Upper lobe of left lung (tissue), 6 donors: ENCODE measurements around the gene OR52N4. TPM values are rescaled to one million over a fixed set of nuclear protein-coding genes. Genes with fewer than 3 reads are reported as not detected.
A peak's percentile ranks its signal among the peaks of the same experiment; 100 is the strongest.
"Not testable (repeated sequence)": the region's sequence is repeated elsewhere in the genome, so short reads cannot be mapped to it uniquely, and the experiment has no call there.

ENCODE experiments used
- ATAC-seq, 2 donors: fragments of 200-7000 bp; cut with Tn5 transposase; one replicate each; pipeline ENCODE4 v1.9.1; 2022; ENCODE audit warnings: mild to moderate bottlenecking in 2 of 2, moderate library complexity in 2 of 2; ENCODE audit not compliant: low FRiP score in 2 of 2
- DNase-seq, 2 donors: peaks; one replicate each; pipeline ENCODE4 v3.0.0-alpha.2; 2019 to 2020
- H3K27ac ChIP-seq, 4 donors: fragments of 200-600 bp; sonication (generic); one replicate each; pipeline ENCODE4 v1.5.1; 2016 to 2019
- H3K27me3 ChIP-seq, 4 donors: fragments of 200-600 bp; sonication (generic); one replicate each; pipeline ENCODE4 v1.5.1; 2017 to 2019
- H3K36me3 ChIP-seq, 4 donors: fragments of 200-600 bp; sonication (generic); one replicate each; pipeline ENCODE4 v1.5.1; 2016 to 2019
- H3K4me1 ChIP-seq, 4 donors: fragments of 200-600 bp; sonication (generic); one replicate each; pipeline ENCODE4 v1.5.1; 2018 to 2019
- H3K4me3 ChIP-seq, 4 donors: fragments of 200-600 bp; sonication (generic); one replicate each; pipeline ENCODE4 v1.5.1; 2017 to 2019; ENCODE audit warnings: mild to moderate bottlenecking in 2 of 4, moderate library complexity in 1 of 4
- H3K9me3 ChIP-seq, 4 donors: fragments of 200-600 bp; sonication (generic); one replicate each; pipeline ENCODE4 v1.5.1; 2018 to 2019
- CTCF ChIP-seq, 6 experiments: fragments of 450-650 bp in 4 of 6; fragments of 200-600 bp in 2 of 6; sonication (generic) in 2 of 6; IDR thresholded peaks; one replicate each; pipeline ENCODE4 v1.5.1; 2016 to 2019; ENCODE audit warnings: antibody characterized with exemption in 6 of 6
- EP300 ChIP-seq, 4 donors: sonication (generic); formaldehyde crosslinking; IDR thresholded peaks; one replicate each; pipeline ENCODE4 v1.5.1; 2017; ENCODE audit warnings: antibody characterized with exemption in 4 of 4, control low read depth in 2 of 4
- POLR2A ChIP-seq, 4 donors: fragments of 450-650 bp; IDR thresholded peaks; one replicate each; pipeline ENCODE4 v1.5.1; 2016 to 2017; ENCODE audit warnings: antibody characterized with exemption in 4 of 4, mild to moderate bottlenecking in 2 of 4
- POLR2AphosphoS5 ChIP-seq, 2 donors: sonication (generic); formaldehyde crosslinking; IDR thresholded peaks; one replicate each; pipeline ENCODE4 v1.5.1; 2017; ENCODE audit warnings: antibody characterized with exemption in 2 of 2
- WGBS, 2 donors: methylation state at CpG; one replicate each; pipeline ENCODE4 v1.1.5; 2017 to 2018; 5-methylcytosine and 5-hydroxymethylcytosine counted together
- total RNA-seq, 6 donors: library from RNA; depleted of rRNA in 4 of 6; stranded (reverse); fragments of >200 nt in 4 of 6; gene quantifications; one replicate each; pipeline versions ENCODE4 v1.1.0 to v1.2.1, GENCODE V29; 2016 to 2021
- donor health status: DM: no; HTN: no; CAD: no; lungs with moderate emphysema.
- donor health status: DM: no; HTN: yes; CAD: no; lungs with severe emphysema.

Gene OR52N4
- total RNA-seq = 1 to 10 TPM in 1 of 6 donors, under 1 TPM in 3, not detected in 2; 0.20 to 1.9 (median 0.72) TPM

DNA sequence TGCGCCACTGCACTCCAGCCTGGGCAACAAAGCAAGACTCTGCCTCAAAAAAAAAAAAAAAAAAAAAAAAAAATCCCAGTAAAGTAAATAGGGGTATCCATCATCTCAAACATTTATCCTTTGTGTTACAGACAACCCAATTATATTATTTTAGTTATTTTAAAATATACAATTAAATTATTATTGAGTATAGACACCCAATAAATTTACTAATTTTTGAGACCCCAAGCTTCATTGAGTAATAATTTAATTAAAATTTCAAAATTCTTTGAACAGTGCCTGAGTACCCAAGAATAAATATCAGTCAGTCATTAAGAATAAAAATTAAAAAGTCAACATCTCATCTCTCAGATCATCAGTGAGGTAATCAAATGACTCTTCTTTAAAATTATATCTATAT, at the start of gene OR52N4:
Gene OR52N4 (plus strand): TSS at position 301 of the 400 bp plus-strand sequence. CDS start 498 bp downstream, outside the sequence.
- no peaks in the 10 kb centered on the region for H3K9me3 ChIP-seq
- TF ChIP-seq EP300 (IDR thresholded peaks at IDR 0.05) (no peak), CTCF (IDR thresholded peaks at IDR 0.05) (no peak), POLR2A (IDR thresholded peaks at IDR 0.05) (no peak), POLR2AphosphoS5 (IDR thresholded peaks at IDR 0.05) (no peak)
- no peak within 1 kb of the TSS for H3K4me3 ChIP-seq
- H3K27ac ChIP-seq = no peak within 1 kb of the TSS
- no peaks in the 10 kb centered on the region for H3K27me3 ChIP-seq
- no peaks in the 10 kb centered on the region for H3K4me1 ChIP-seq
- 96 to 100% methylated on average over 1 of the region's 1 CpG for WGBS, 2 donors
- H3K36me3 ChIP-seq = no peaks in the 10 kb centered on the region
- no peak for DNase-seq
- no peak for ATAC-seq

- ATAC-seq = no peak
- DNase-seq = no peak
- H3K27ac ChIP-seq = no peak overlapping the region
- H3K9me3 ChIP-seq = no peaks in the 10 kb centered on the region
- no peak for TF ChIP-seq POLR2AphosphoS5 (IDR thresholded peaks at IDR 0.05)
- no peak for TF ChIP-seq CTCF (IDR thresholded peaks at IDR 0.05)
- TF ChIP-seq POLR2A (IDR thresholded peaks at IDR 0.05) = no peak
- TF ChIP-seq EP300 (IDR thresholded peaks at IDR 0.05) = no peak
- H3K27me3 ChIP-seq = no peaks in the 10 kb centered on the region
- no peaks in the 10 kb centered on the region for H3K4me1 ChIP-seq
- H3K36me3 ChIP-seq = peaks cover 30 to 78% (median 39%) of the 10 kb centered on the region in 4 donors
- H3K4me3 ChIP-seq = no peak overlapping the region
- WGBS, 2 donors = 91 to 93% methylated on average over 4 of the region's 4 CpGs
These were observed 48.4 kb upstream of the OR52N4 start for GRCh38 chr11:5705688-5706087.

GRCh38 chr11:5712507-5712906, 41.5 kb upstream of the OR52N4 start:
- DNase-seq = no peak

DNA sequence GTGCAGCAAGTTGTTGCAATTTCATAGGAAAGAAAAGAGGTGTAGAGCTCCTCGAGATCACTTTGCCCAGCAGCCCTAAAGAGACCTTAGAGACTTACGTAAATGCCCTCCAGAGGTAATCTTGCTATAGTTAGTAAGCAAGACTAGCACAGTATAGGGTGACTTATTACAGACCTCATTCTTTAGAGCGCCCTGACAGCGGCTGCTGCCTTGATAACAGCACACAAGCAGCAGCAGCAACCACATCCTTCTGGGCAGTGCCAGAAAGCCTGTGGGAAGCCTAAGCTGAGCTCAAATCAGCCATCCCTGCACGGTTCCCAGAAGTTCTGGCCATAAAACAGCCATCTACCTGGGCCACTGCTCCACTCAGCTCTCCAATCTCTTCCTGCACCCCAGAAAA, 40.3 kb upstream of the OR52N4 start:
- no peak for TF ChIP-seq POLR2AphosphoS5 (IDR thresholded peaks at IDR 0.05)
- TF ChIP-seq EP300 (IDR thresholded peaks at IDR 0.05) = no peak
- TF ChIP-seq CTCF (IDR thresholded peaks at IDR 0.05) = no peak
- no peak for TF ChIP-seq POLR2A (IDR thresholded peaks at IDR 0.05)
- H3K27ac ChIP-seq = no peak overlapping the region
- ATAC-seq = no peak
- no peaks in the 10 kb centered on the region for H3K4me1 ChIP-seq
- no peaks in the 10 kb centered on the region for H3K9me3 ChIP-seq
- no peak for DNase-seq
- WGBS, 2 donors = 72 to 74% methylated on average over 5 of the region's 5 CpGs
- no peak overlapping the region for H3K4me3 ChIP-seq
- H3K27me3 ChIP-seq = no peaks in the 10 kb centered on the region
- peaks cover 12 to 17% (median 12%) of the 10 kb centered on the region in 4 donors for H3K36me3 ChIP-seq

More at GRCh38 chr11:5712507-5712906, 41.5 kb upstream of the OR52N4 start:
- no peaks in the 10 kb centered on the region for H3K27me3 ChIP-seq
- ATAC-seq = no peak
- H3K27ac ChIP-seq = no peak overlapping the region
- TF ChIP-seq POLR2AphosphoS5 (IDR thresholded peaks at IDR 0.05) (no peak), CTCF (IDR thresholded peaks at IDR 0.05) (peak in 5 of 6 experiments; percentile 8 to 44 (median 22)), POLR2A (IDR thresholded peaks at IDR 0.05) (no peak), EP300 (IDR thresholded peaks at IDR 0.05) (no peak)
- no peaks in the 10 kb centered on the region for H3K4me1 ChIP-seq
- WGBS, 2 donors = 44 to 58% methylated on average over 1 of the region's 1 CpG
- no peaks in the 10 kb centered on the region for H3K9me3 ChIP-seq
- H3K36me3 ChIP-seq = peaks cover 19 to 29% (median 24%) of the 10 kb centered on the region in 4 donors
- no peak overlapping the region for H3K4me3 ChIP-seq

GRCh38 chr11:5716518-5716917, 37.5 kb upstream of the OR52N4 start:
- not testable (repeated sequence) for DNase-seq, H3K27me3 ChIP-seq, ATAC-seq, H3K4me3 ChIP-seq, H3K9me3 ChIP-seq, H3K27ac ChIP-seq, H3K4me1 ChIP-seq, H3K36me3 ChIP-seq
- 50 to 100% methylated on average over 1 of the region's 1 CpG for WGBS, 2 donors
